Heart left ventricle (tissue), 16 donors: ENCODE data around the gene VWA5B1. TPM values are rescaled to one million over a fixed set of nuclear protein-coding genes. Genes with fewer than 3 reads are reported as not detected.

ENCODE experiments used
- ATAC-seq, 4 donors: fragments of 200-7000 bp; cut with Tn5 transposase; one replicate each; pipeline ENCODE4 v1.9.1; 2020 to 2022; ENCODE audit warnings: moderate library complexity in 4 of 4, mild to moderate bottlenecking in 3 of 4, moderate number of reproducible peaks in 1 of 4
- DNase-seq, 5 donors: peaks; one replicate each; pipeline ENCODE4 v3.0.0-alpha.2; 2020
- H3K27ac ChIP-seq, 12 donors: fragments of 200-600 bp; sonication (generic) in 4 of 12; one replicate each; pipeline versions ENCODE4 v1.5.0 to v1.8.0; 2016 to 2022; ENCODE audit warnings: mild to moderate bottlenecking in 2 of 12
- H3K27me3 ChIP-seq, 9 donors: fragments of 200-600 bp; sonication (generic) in 2 of 9; one replicate each; pipeline versions ENCODE4 v1.5.1 to v1.8.0; 2016 to 2022; ENCODE audit warnings: mild to moderate bottlenecking in 3 of 9
- H3K36me3 ChIP-seq, 9 donors: fragments of 200-600 bp; sonication (generic) in 2 of 9; one replicate each; pipeline versions ENCODE4 v1.5.0 to v1.8.0; 2018 to 2022; ENCODE audit warnings: mild to moderate bottlenecking in 2 of 9
- H3K4me1 ChIP-seq, 12 donors: fragments of 200-600 bp; sonication (generic) in 4 of 12; one replicate each; pipeline versions ENCODE4 v1.5.0 to v1.8.0; 2016 to 2022; ENCODE audit warnings: mild to moderate bottlenecking in 3 of 12
- H3K4me3 ChIP-seq, 12 donors: fragments of 200-600 bp; sonication (generic) in 4 of 12; one replicate each; pipeline versions ENCODE4 v1.5.0 to v1.8.0; 2017 to 2022; ENCODE audit warnings: mild to moderate bottlenecking in 9 of 12, moderate library complexity in 4 of 12
- H3K9me3 ChIP-seq, 12 donors: fragments of 200-600 bp; sonication (generic) in 4 of 12; one replicate each; pipeline versions ENCODE4 v1.5.0 to v1.8.0; 2016 to 2022; ENCODE audit warnings: mild to moderate bottlenecking in 1 of 12
- POLR2A ChIP-seq, 2 donors: fragments of 450-650 bp; IDR thresholded peaks; one replicate each; pipeline ENCODE4 v1.6.1; 2017; ENCODE audit warnings: antibody characterized with exemption in 2 of 2, mild to moderate bottlenecking in 2 of 2, moderate library complexity in 2 of 2
- WGBS, 4 donors: extraction: QIAGEN DNeasy Blood & Tissue Kit in 2 of 4; methylation state at CpG; one replicate each; pipeline versions ENCODE4 v1.1.5 to v1.1.7; 2013 to 2018; 5-methylcytosine and 5-hydroxymethylcytosine counted together
- intact Hi-C, 10 donors: fragments of 100-400 bp; cut with DNase I; formaldehyde crosslinking; loops; one replicate each; pipeline versions ENCODE4 v1.11.1 to v1.14.2; 2022
- polyA plus RNA-seq, 2 donors: library from polyadenylated mRNA; stranded (reverse); fragments of 200-250 nt; gene quantifications; one replicate each; pipeline ENCODE4 v1.2.3, GENCODE V29; 2013
- total RNA-seq, 9 donors: library from RNA; depleted of rRNA in 2 of 9; stranded (reverse); fragments of >200 nt in 2 of 9; fragmentation: NEBNext Ultra II Directional in 3 of 9; extraction: Animal tissue kit (Norgen Biotek cat#: 25700) in 3 of 9; gene quantifications; one replicate each; pipeline versions ENCODE4 v1.1.0 to v1.2.4, GENCODE V29; 2016 to 2023
- TF ChIP-seq, protein P1 (sequence below), 12 donors: fragments of 200-600 bp; sonication (generic) in 4 of 12; IDR thresholded peaks; one replicate each; pipeline versions ENCODE4 v1.5.0 to v1.8.0; 2018 to 2022; ENCODE audit warnings: antibody characterized with exemption in 12 of 12, mild to moderate bottlenecking in 5 of 12
- donor health status: ischemic (EF 13 %, LVEDD 7.1; RV severe dilation, severe dysfunction).
- donor health status: healthy with polysubstance abuse.
- donor health status: DM: no; HTN: yes; CAD: no.
- donor health status: DM: no; HTN: no; CAD: no.
- donor health status: ischemic (EF 25% LVEDD 6.9; RV normal size, moderate dysfunction).
- donor health status: ischemic (EF 25% LVEDD 5.7; RV mildly dilated, moderate dysfunction).
- donor health status: healthy.
- donor health status: DM: yes; HTN: yes; CAD: no.
- donor health status: ischemic (EF 35%, LVEDD 5.7; RV mildly dilated, moderate dysfunction).
- donor health status: nonischemic (EF 11% LVEDD 7.7; RV severe dilation, severe dysfunction).
- donor health status: DM: yes; HTN: yes; CAD: no.
- donor health status: PGD.
- donor health status: ischemic (EF 29% LVEDD 5.4; RV normal size, mild dysfunction).
- donor health status: nonischemic (EF 23%, LVEDD 6.1; RV moderate dilation, normal function).

Gene VWA5B1
- total and polyA plus RNA-seq, 11 donors = 0.04 to 0.88 (median 0.12) TPM; not detected in 4

- no peak for DNase-seq
- H3K36me3 ChIP-seq = no peaks in the 10 kb centered on the region
- peaks cover 0 to 7% (median 0%) of the 10 kb centered on the region in 12 donors for H3K9me3 ChIP-seq
- TF ChIP-seq, protein P1, sequence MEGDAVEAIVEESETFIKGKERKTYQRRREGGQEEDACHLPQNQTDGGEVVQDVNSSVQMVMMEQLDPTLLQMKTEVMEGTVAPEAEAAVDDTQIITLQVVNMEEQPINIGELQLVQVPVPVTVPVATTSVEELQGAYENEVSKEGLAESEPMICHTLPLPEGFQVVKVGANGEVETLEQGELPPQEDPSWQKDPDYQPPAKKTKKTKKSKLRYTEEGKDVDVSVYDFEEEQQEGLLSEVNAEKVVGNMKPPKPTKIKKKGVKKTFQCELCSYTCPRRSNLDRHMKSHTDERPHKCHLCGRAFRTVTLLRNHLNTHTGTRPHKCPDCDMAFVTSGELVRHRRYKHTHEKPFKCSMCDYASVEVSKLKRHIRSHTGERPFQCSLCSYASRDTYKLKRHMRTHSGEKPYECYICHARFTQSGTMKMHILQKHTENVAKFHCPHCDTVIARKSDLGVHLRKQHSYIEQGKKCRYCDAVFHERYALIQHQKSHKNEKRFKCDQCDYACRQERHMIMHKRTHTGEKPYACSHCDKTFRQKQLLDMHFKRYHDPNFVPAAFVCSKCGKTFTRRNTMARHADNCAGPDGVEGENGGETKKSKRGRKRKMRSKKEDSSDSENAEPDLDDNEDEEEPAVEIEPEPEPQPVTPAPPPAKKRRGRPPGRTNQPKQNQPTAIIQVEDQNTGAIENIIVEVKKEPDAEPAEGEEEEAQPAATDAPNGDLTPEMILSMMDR (IDR thresholded peaks at IDR 0.05) = no peak
- no peak for TF ChIP-seq POLR2A (IDR thresholded peaks at IDR 0.05)
- no peak overlapping the region for H3K27ac ChIP-seq
- intact Hi-C loops = no loop called here
- 84 to 93% (median 89%) methylated on average over 6 of the region's 6 CpGs for WGBS, 4 donors
- no peak for ATAC-seq
- no peak overlapping the region for H3K4me3 ChIP-seq
- H3K27me3 ChIP-seq = peaks cover 0 to 7% (median 0%) of the 10 kb centered on the region in 9 donors
- H3K4me1 ChIP-seq = peaks cover 0 to 17% (median 0%) of the 10 kb centered on the region in 12 donors
Measured at GRCh38 chr1:20280906-20281305, 9.8 kb upstream of the VWA5B1 start.

DNA sequence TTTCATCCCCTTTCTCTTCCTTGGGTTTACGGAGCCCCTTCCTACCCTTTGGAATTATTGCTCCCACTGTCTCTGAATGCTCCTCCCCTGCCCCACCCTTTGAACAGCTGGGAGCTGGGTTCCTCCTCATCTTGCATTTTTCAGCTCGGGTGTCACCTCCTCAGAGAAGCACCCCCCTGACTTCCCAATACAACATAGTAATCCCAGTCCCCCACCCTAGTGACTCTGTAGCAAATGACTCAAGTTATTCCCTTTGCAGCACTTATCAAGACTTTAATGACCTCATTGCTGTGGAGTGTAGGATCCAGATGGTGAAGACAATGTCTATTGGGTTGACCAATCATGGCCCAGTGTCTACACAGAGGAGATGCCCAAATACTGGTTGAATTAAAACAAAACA is 8.9 kb upstream of the VWA5B1 start:
- Histone ChIP-seq H3K4me3 (no peak overlapping the region), H3K36me3 (no peaks in the 10 kb centered on the region), H3K9me3 (peaks cover 0 to 9% (median 0%) of the 10 kb centered on the region in 12 donors), H3K27ac (no peak overlapping the region), H3K4me1 (peaks cover 0 to 17% (median 0%) of the 10 kb centered on the region in 12 donors), H3K27me3 (peaks cover 0 to 7% (median 0%) of the 10 kb centered on the region in 9 donors)
- TF ChIP-seq, protein P1 (IDR thresholded peaks at IDR 0.05) = no peak
- TF ChIP-seq POLR2A (IDR thresholded peaks at IDR 0.05) = no peak
- intact Hi-C loops = no loop called here
- no peak for DNase-seq
- ATAC-seq = peak in 1 of 4 donors; percentile 19
- WGBS, 4 donors = 43 to 55% (median 49%) methylated on average over 2 of the region's 2 CpGs

DNA sequence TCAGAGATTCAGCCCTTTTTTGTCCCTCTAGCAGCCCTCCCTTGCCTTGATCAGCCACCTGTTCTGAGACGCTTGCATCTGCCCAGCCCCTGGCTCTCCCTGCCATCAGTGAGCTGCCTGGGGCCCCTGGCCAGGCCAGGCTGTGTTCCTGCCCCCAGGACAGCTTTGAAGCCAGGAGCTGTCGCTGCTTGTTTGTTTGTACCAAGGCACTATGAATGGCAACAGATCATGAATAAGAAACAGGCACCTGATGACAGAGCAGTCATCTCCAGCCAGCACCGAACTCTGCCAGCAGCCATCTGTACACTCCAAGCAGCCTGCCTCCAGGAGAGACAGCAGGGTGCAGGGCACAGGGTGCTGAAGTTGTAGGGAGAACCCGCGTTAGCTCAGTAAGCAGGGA is 8.1 kb upstream of the VWA5B1 start:
- intact Hi-C loops = no loop called here
- ATAC-seq (peak; percentile 76 to 88 (median 84)), DNase-seq (peak in 3 of 5 donors; percentile 61 to 75 (median 68))
- TF ChIP-seq POLR2A (IDR thresholded peaks at IDR 0.05) = no peak
- TF ChIP-seq, protein P1 (IDR thresholded peaks at IDR 0.05) = no peak
- Histone ChIP-seq H3K4me1 (peaks cover 0 to 17% (median 0%) of the 10 kb centered on the region in 12 donors), H3K4me3 (no peak overlapping the region), H3K27ac (no peak overlapping the region), H3K27me3 (peaks cover 0 to 7% (median 0%) of the 10 kb centered on the region in 9 donors), H3K9me3 (peaks cover 0 to 9% (median 0%) of the 10 kb centered on the region in 12 donors), H3K36me3 (no peaks in the 10 kb centered on the region)
- WGBS, 4 donors = 36 to 53% (median 46%) methylated on average over 5 of the region's 5 CpGs

DNA sequence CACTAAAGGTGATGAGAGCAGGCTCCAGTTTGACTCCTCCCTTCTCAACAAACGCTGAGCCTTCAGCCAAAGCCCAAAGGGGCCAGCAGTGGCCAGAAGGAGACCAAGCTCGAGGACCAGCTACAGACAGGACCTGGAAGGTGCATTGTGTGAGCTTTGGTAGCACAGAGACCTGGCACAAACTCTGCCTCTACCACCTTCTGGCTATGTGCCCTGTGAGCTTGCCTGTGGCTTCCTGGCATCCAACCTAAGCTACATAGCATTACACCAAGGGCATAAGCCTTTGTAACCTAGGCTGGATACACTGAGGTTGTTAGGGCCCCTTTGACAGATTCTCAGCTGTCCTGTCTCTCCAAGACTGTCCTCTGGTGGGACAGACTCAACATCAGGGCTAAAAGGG is 6.6 kb upstream of the VWA5B1 start:
- H3K4me3 ChIP-seq = no peak overlapping the region
- peaks cover 0 to 14% (median 0%) of the 10 kb centered on the region in 9 donors for H3K27me3 ChIP-seq
- ATAC-seq = no peak
- H3K27ac ChIP-seq = no peak overlapping the region
- H3K36me3 ChIP-seq = no peaks in the 10 kb centered on the region
- H3K9me3 ChIP-seq = peaks cover 0 to 9% (median 0%) of the 10 kb centered on the region in 12 donors
- no peak for TF ChIP-seq POLR2A (IDR thresholded peaks at IDR 0.05)
- TF ChIP-seq, protein P1 (IDR thresholded peaks at IDR 0.05) = no peak
- H3K4me1 ChIP-seq = peaks cover 0 to 17% (median 0%) of the 10 kb centered on the region in 12 donors
- no peak for DNase-seq
- intact Hi-C loops = no loop called here
- WGBS, 4 donors = 38 to 55% (median 51%) methylated on average over 2 of the region's 2 CpGs; no CpG with 5 or more reads in 1 of the 4 donors
